Left cardiac atrium (tissue), 4 donors: ENCODE measurements around the gene C11orf54. TPM values are rescaled to one million over a fixed set of nuclear protein-coding genes. Genes with fewer than 3 reads are reported as not detected.
"Not testable (repeated sequence)": the region's sequence is repeated elsewhere in the genome, so short reads cannot be mapped to it uniquely, and the experiment has no call there.

Source experiments
- ATAC-seq, 2 donors: fragments of 200-7000 bp; cut with Tn5 transposase; one replicate each; pipeline ENCODE4 v1.9.1; 2020; ENCODE audit warnings: mild to moderate bottlenecking in 2 of 2, moderate library complexity in 2 of 2
- DNase-seq: peaks from one replicate; pipeline ENCODE4 v3.0.0-alpha.2; 2020
- intact Hi-C, 2 donors: fragments of 100-400 bp; cut with DNase I; formaldehyde crosslinking; loops; one replicate each; pipeline versions ENCODE4 v1.14.1 to v1.15.1; 2022 to 2023
- total RNA-seq, 2 donors: library from RNA; stranded (reverse); fragmentation: NEBNext Ultra II Directional; extraction: Animal tissue kit (Norgen Biotek cat#: 25700); gene quantifications; one replicate each; pipeline ENCODE4 v1.2.1, GENCODE V29; 2021
- donor health status: DM: no; HTN: yes; CAD: no.
- donor health status: DM: no; HTN: yes; CAD: no; lungs with severe emphysema.
- donor health status: DM: yes; HTN: yes; CAD: no.
- donor health status: Dilated cardiomyopathy.

C11orf54 gene
- total RNA-seq, 2 donors from 2014 or later: 27.2 to 28.4 TPM

- ATAC-seq: no peak
- intact Hi-C loops: no loop called here
- DNase-seq: no peak
These were observed 15.8 kb downstream of the C11orf54 start for GRCh38 chr11:93757301-93757700.

GRCh38 chr11:93757924-93758865, 16.7 kb downstream of the C11orf54 start:
- ATAC-seq (no peak), DNase-seq (no peak)
- intact Hi-C loops: no loop called here

- intact Hi-C loops, ATAC-seq, DNase-seq: not testable (repeated sequence)
These were observed 17.7 kb downstream of the C11orf54 start for GRCh38 chr11:93759123-93759522.

- intact Hi-C loops: no loop called here
These were observed 20.4 kb downstream of the C11orf54 start for GRCh38 chr11:93761910-93762309.

GRCh38 chr11:93765551-93765950, 24.1 kb downstream of the C11orf54 start:
- DNase-seq: no peak
- no peak for ATAC-seq
- intact Hi-C loops: no loop called here

More at GRCh38 chr11:93761910-93762309, 20.4 kb downstream of the C11orf54 start:
- DNase-seq: no peak
- ATAC-seq: no peak

- ATAC-seq: no peak
- DNase-seq: no peak
- intact Hi-C loops: no loop called here
These were observed 25.0 kb downstream of the C11orf54 start for GRCh38 chr11:93766504-93766903.

GRCh38 chr11:93767018-93767417, 25.5 kb downstream of the C11orf54 start:
- ATAC-seq (no peak), DNase-seq (no peak)
- intact Hi-C loops: no loop called here

GRCh38 chr11:93770160-93770559, 28.7 kb downstream of the C11orf54 start:
- no peak for DNase-seq
- intact Hi-C loops: no loop called here
- no peak for ATAC-seq

- ATAC-seq (no peak), DNase-seq (no peak)
- intact Hi-C loops: no loop called here
These were observed 30.7 kb downstream of the C11orf54 start for GRCh38 chr11:93772123-93772522.

GRCh38 chr11:93773045-93773477, 31.6 kb downstream of the C11orf54 start:
- no peak for ATAC-seq

GRCh38 chr11:93773601-93774200, 32.2 kb downstream of the C11orf54 start:
- intact Hi-C loops: no loop called here
- DNase-seq (no peak), ATAC-seq (no peak)

More at GRCh38 chr11:93773045-93773477, 31.6 kb downstream of the C11orf54 start:
- no peak for DNase-seq
- intact Hi-C loops: no loop called here

GRCh38 chr11:93774560-93774959, 33.1 kb downstream of the C11orf54 start:
- DNase-seq, intact Hi-C loops, ATAC-seq: not testable (repeated sequence)

- ATAC-seq (no peak), DNase-seq (no peak)
- intact Hi-C loops: no loop called here
These were observed 33.8 kb downstream of the C11orf54 start for GRCh38 chr11:93775289-93775688.

GRCh38 chr11:93783362-93783761, 41.9 kb downstream of the C11orf54 start:
- intact Hi-C loops: loop anchor here in 1 of 2 donors (5.0 kb wide), 1 partner anchor 41 kb away; the partner anchor contains the start of genes C11orf54 and TAF1D
- ATAC-seq: no peak
- no peak for DNase-seq

- peak; percentile 53 to 69 for ATAC-seq
- no peak for DNase-seq
- intact Hi-C loops: loop anchor here in 1 of 2 donors (5.0 kb wide), 1 partner anchor 41 kb away; the partner anchor contains the start of genes C11orf54 and TAF1D
These were observed 42.3 kb downstream of the C11orf54 start for GRCh38 chr11:93783765-93784144.

GRCh38 chr11:93784145-93784934, 42.9 kb downstream of the C11orf54 start, which contains the start of gene MED17:
Gene MED17, plus strand, starts transcription at chr11:93784282. Its CDS starts 232 bp downstream, at chr11:93784514.
- ATAC-seq (peak; percentile 100), DNase-seq (peak; percentile 94)
- intact Hi-C loops: loop anchor here in 1 of 2 donors (5.0 kb wide), 1 partner anchor 42 kb away; the partner anchor contains the start of genes C11orf54 and TAF1D

GRCh38 chr11:93784935-93785360, 43.5 kb downstream of the C11orf54 start:
- ATAC-seq (peak in 1 of 2 donors; percentile 8), DNase-seq (no peak)
- intact Hi-C loops: loop anchor here in 1 of 2 donors (5.0 kb wide), 1 partner anchor 43 kb away; the partner anchor contains the start of genes C11orf54 and TAF1D

GRCh38 chr11:93791493-93791892, 50.0 kb downstream of the C11orf54 start:
- ATAC-seq (no peak), DNase-seq (no peak)
- intact Hi-C loops: no loop called here
